ENCODE data around the gene PTTG1IP2.

Gene PTTG1IP2

DNA sequence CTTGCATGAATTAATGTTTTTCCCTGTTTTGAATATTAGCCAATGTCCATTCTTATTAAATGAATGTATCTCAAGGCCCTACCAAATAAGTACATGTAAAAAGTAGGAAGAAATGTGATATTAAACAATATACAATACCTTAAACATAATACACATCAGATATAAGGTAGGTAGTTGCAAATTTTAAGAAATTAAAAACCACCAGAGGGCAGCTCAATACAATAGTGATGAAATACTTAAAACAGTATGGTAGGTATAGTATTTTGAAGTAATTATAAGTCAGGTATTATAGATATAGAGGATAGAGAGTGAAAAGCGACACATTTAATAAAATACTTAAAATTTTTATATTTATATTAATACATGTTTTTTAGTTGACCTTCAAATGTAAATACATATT is 83.1 kb downstream of the PTTG1IP2 start:
- in situ Hi-C loops (cut with MboI; ENCODE audit: low sequenced_read_pairs): no loop called here

- in situ Hi-C loops (cut with MboI; ENCODE audit: low sequenced_read_pairs): no loop called here
These were observed 91.3 kb downstream of the PTTG1IP2 start for GRCh38 chr7:90560730-90561129.

All from HL-60/S4 treated with phorbol 12-myristate 13-acetate at 8.2 ng/mL for 4 days and 3 days (cell line).